HepG2 (cell line): ENCODE measurements around the gene TRMT112. TPM values are rescaled to one million over a fixed set of nuclear protein-coding genes. Genes with fewer than 3 reads are reported as not detected.
A peak's percentile ranks its signal among the peaks of the same experiment; 100 is the strongest.

Experiments
- ATAC-seq: fragments of 200-7000 bp; cut with Tn5 transposase; 3 replicates; pipeline ENCODE4 v1.9.1; 2020; ENCODE audit warnings: mild to moderate bottlenecking, moderate library complexity
- BruUV-seq: library from RNA; stranded (reverse); fragments of 400-500 nt; replicated peaks from 2 replicates; lab custom pipeline; 2021; lab: Mats Ljungman, UMichigan
- CTCF ChIA-PET: fragments of 300-600 bp; formaldehyde crosslinking; extraction: SDS; loops from one replicate; lab custom pipeline; 2021; ENCODE audit warnings: low total read pairs, inconsistent platforms, low intra/inter-chr PET ratio; lab: Yijun Ruan, JAX
- POLR2A ChIA-PET: fragments of 350-600 bp; sonication (Branson Sonifier 250); formaldehyde crosslinking; loops from one replicate; lab custom pipeline; 2020; ENCODE audit warnings: antibody characterized with exemption, inconsistent platforms; lab: Yijun Ruan, JAX
- DNase-seq: peaks from one replicate; pipeline ENCODE4 v3.0.0-alpha.2; 2015; ENCODE audit warnings: low spot score
- FAIRE-seq: peaks from 3 replicates; lab custom pipeline; 2011; peaks lifted over from hg19 to GRCh38; lab: Jason Lieb, UNC
- H2AFZ ChIP-seq: one replicate; pipeline ENCODE4 v1.6.1; 2011; ENCODE audit warnings: low read length, inconsistent platforms
- H3K27ac ChIP-seq: fragments of 300-600 bp; 3 replicates; pipeline ENCODE4 v1.8.0; 2011; ENCODE audit warnings: mixed run types, mild to moderate bottlenecking, mixed read lengths, low read length, inconsistent platforms; ENCODE audit not compliant: insufficient read depth; ENCODE audit errors: extremely low read length
- H3K27me3 ChIP-seq, 2 experiments: fragments of 200-600 bp in 1 of 2; 2 replicates in 1 of 2; 3 replicates in 1 of 2; pipeline versions ENCODE4 v1.6.0 to v1.8.0; 2011; ENCODE audit warnings: low read length in 2 of 2, mild to moderate bottlenecking in 2 of 2, moderate library complexity in 2 of 2, inconsistent platforms in 1 of 2; ENCODE audit not compliant: insufficient read depth in 2 of 2, control insufficient read depth in 1 of 2
- H3K36me3 ChIP-seq, 2 experiments: fragments of 200-600 bp in 1 of 2; replicated peaks in 1 of 2; 2 replicates in 1 of 2; 3 replicates in 1 of 2; pipeline versions ENCODE4 v1.5.1 to v1.8.0; 2011; ENCODE audit warnings: low read length in 2 of 2, inconsistent platforms in 1 of 2; ENCODE audit not compliant: insufficient read depth in 2 of 2, control insufficient read depth in 1 of 2
- H3K4me1 ChIP-seq: 2 replicates; pipeline ENCODE4 v1.5.1; 2012; ENCODE audit warnings: low read length, inconsistent platforms; ENCODE audit not compliant: insufficient read depth
- H3K4me2 ChIP-seq: 2 replicates; pipeline ENCODE4 v1.6.0; 2011; ENCODE audit warnings: low read depth, low read length, inconsistent platforms
- H3K4me3 ChIP-seq, 3 experiments: fragments of 200-600 bp in 1 of 3; sonication (generic), shearing (Covaris generic) in 1 of 3; replicated peaks in 1 of 3; 2 replicates each; pipeline ENCODE4 v1.5.1; 2011 to 2016; ENCODE audit warnings: low read length in 3 of 3, inconsistent platforms in 2 of 3, low read depth in 2 of 3, mild to moderate bottlenecking in 2 of 3, control low read depth in 1 of 3, mixed read lengths in 1 of 3; ENCODE audit not compliant: insufficient read depth in 1 of 3
- H3K79me2 ChIP-seq: one replicate; pipeline ENCODE4 v1.6.1; 2011; ENCODE audit warnings: low read length, inconsistent platforms; ENCODE audit not compliant: insufficient read depth
- H3K9ac ChIP-seq: 2 replicates; pipeline ENCODE4 v1.6.0; 2011; ENCODE audit warnings: mild to moderate bottlenecking, low read depth, low read length, inconsistent platforms; ENCODE audit not compliant: insufficient read depth
- H3K9me3 ChIP-seq: 2 replicates; pipeline ENCODE4 v1.5.1; 2012; ENCODE audit warnings: mild to moderate bottlenecking, low read length
- H4K20me1 ChIP-seq: 2 replicates; pipeline ENCODE4 v1.6.0; 2011; ENCODE audit warnings: inconsistent platforms, mild to moderate bottlenecking, low read length, moderate library complexity; ENCODE audit not compliant: insufficient read depth
- CEBPB ChIP-seq: IDR thresholded peaks from 2 replicates; pipeline ENCODE4 v1.6.1; 2011; ENCODE audit warnings: low read depth, low read length, improper control_type of control experiment, borderline replicate concordance
- CEBPG ChIP-seq: IDR thresholded peaks from 2 replicates; pipeline ENCODE4 v1.6.1; 2016
- DPF2 ChIP-seq: sonication (generic); formaldehyde crosslinking; IDR thresholded peaks from 2 replicates; pipeline ENCODE4 v1.4.0; 2020; ENCODE audit warnings: mild to moderate bottlenecking, low read depth, missing genetic modification reagents, borderline replicate concordance
- FOSL2 ChIP-seq: sonication (generic); formaldehyde crosslinking; IDR thresholded peaks from 2 replicates; pipeline ENCODE4 v1.4.0; 2020; ENCODE audit warnings: missing genetic modification reagents
- SAP130 ChIP-seq: IDR thresholded peaks from 2 replicates; pipeline ENCODE4 v1.6.1; 2016; ENCODE audit warnings: low read depth
- ZBTB33 ChIP-seq: sonication (generic); formaldehyde crosslinking; IDR thresholded peaks from 2 replicates; pipeline ENCODE4 v1.4.0; 2020; ENCODE audit warnings: missing genetic modification reagents
- ZNF264 ChIP-seq: sonication (generic); formaldehyde crosslinking; IDR thresholded peaks from 2 replicates; pipeline ENCODE4 v1.4.0; 2020; ENCODE audit warnings: missing genetic modification reagents
- ZNF687 ChIP-seq: sonication (generic); formaldehyde crosslinking; IDR thresholded peaks from 2 replicates; pipeline ENCODE4 v1.5.1; 2020; ENCODE audit warnings: mild to moderate bottlenecking, missing genetic modification reagents, moderate library complexity
- ZNF768 ChIP-seq: sonication (generic); formaldehyde crosslinking; IDR thresholded peaks from 2 replicates; pipeline ENCODE4 v1.4.0; 2020; ENCODE audit warnings: missing genetic modification reagents
- whole genome bisulfite sequencing: methylation state at CpG from one replicate; pipeline ENCODE4 v1.1.6; 2017; ENCODE audit warnings: low lambda C conversion rate; 5-methylcytosine and 5-hydroxymethylcytosine counted together
- in situ Hi-C: cut with HindIII; loops from 2 replicates; pipeline ENCODE4 v1.10.0; 2017; ENCODE audit warnings: low pct_unique_long_range_greater_than_20kb; ENCODE audit not compliant: extremely low pct_ligation_motif_present
- intact Hi-C: fragments of 100-400 bp; cut with micrococcal nuclease; formaldehyde crosslinking; loops from one replicate; pipeline ENCODE4 v1.10.0; 2022; ENCODE audit not compliant: unreplicated experiment
- polyA plus RNA-seq, 8 experiments: library from polyadenylated mRNA; depleted of rRNA in 3 of 8; stranded (reverse) in 7 of 8; unstranded in 1 of 8; fragments of >200 nt; fragmentation: Illumina TruSeq in 4 of 8; extraction: Trizol in 4 of 8; gene quantifications; 2 replicates each; pipeline versions ENCODE4 v1.2.1 to v1.2.3, GENCODE V29; 2011 to 2016; ENCODE audit warnings: low read depth in 4 of 8, missing spikeins in 1 of 8, mixed read lengths in 1 of 8; ENCODE audit not compliant: insufficient read depth in 1 of 8
- total RNA-seq, 5 experiments: library from RNA; depleted of rRNA; stranded (reverse); fragments of >200 nt; fragmentation: Illumina TruSeq; extraction: Trizol; gene quantifications; 2 replicates each; pipeline ENCODE4 v1.2.3, GENCODE V29; 2016; ENCODE audit warnings: low read depth in 1 of 5

TRMT112 gene
- total and polyA plus RNA-seq, 2 of the 13 experiments (the other 11 are each of a cell fraction or from before 2014, with no cell fraction given) = 186 to 409 TPM

- TF ChIP-seq ZNF687 (CRISPR knock-in tag) = peak; percentile 57
Measured at GRCh38 chr11:64348383-64349024, 31.1 kb upstream of the TRMT112 start (continued).

- BruUV-seq = no TSS peak
- H2AFZ ChIP-seq = no peak overlapping the region
- H3K27me3 ChIP-seq = peaks cover 2 to 21% of the 10 kb centered on the region in 2 experiments; a peak in 3 of 5 replicates
- ChIA-PET POLR2A (interaction anchor here (0.7 kb wide), 1 partner anchor 8 kb away, joined by 3 read pairs; no protein-coding TSS in a partner anchor), CTCF (no interaction called here)
- H3K9ac ChIP-seq = no peak overlapping the region
- H3K79me2 ChIP-seq = no peaks in the 10 kb centered on the region
- no peaks in the 10 kb centered on the region for H4K20me1 ChIP-seq
- peaks cover 40% of the 10 kb centered on the region for H3K4me1 ChIP-seq
- intact Hi-C loops = no loop called here
- no peak for ATAC-seq
- no peak overlapping the region for H3K27ac ChIP-seq
- DNase-seq = no peak
- in situ Hi-C loops = no loop called here
- no peaks in the 10 kb centered on the region for H3K36me3 ChIP-seq
- no peak overlapping the region for H3K4me3 ChIP-seq
- no peaks in the 10 kb centered on the region for H3K9me3 ChIP-seq
- no peak for FAIRE-seq
- 49% methylated on average over 12 of the region's 12 CpGs for WGBS
- TF ChIP-seq FOSL2 (peak; percentile 87), SAP130 (CRISPR knock-in tag) (0 out of 2 replicates have a peak, but pooled peaks have one; percentile 24), CEBPB (peak; percentile 84), CEBPG (CRISPR knock-in tag) (peak; percentile 44; the same call in 1 of the 2 replicates), ZNF264 (CRISPR knock-in tag) (no peak), ZBTB33 (CRISPR knock-in tag) (peak; percentile 36; the same call in 1 of the 2 replicates), DPF2 (CRISPR knock-in tag) (no peak), ZNF768 (peak; percentile 95)
- H3K4me2 ChIP-seq = no peak overlapping the region
Measured at GRCh38 chr11:64347193-64347867, 30.0 kb upstream of the TRMT112 start.
